Hepatocyte (in vitro differentiated cells): Measurements from ENCODE around the gene MBD4. TPM values are rescaled to one million over a fixed set of nuclear protein-coding genes. Genes with fewer than 3 reads are reported as not detected.
"Not testable (repeated sequence)": the region's sequence is repeated elsewhere in the genome, so short reads cannot be mapped to it uniquely, and the experiment has no call there.

Source experiments
- DNase-seq: peaks from one replicate; pipeline ENCODE4 v3.0.0-alpha.2; 2016; ENCODE audit warnings: low spot score
- H2AFZ ChIP-seq: fragments of 200-600 bp; sonication (generic); 2 replicates; pipeline ENCODE4 v1.6.0; 2016; ENCODE audit warnings: antibody characterized with exemption, mild to moderate bottlenecking
- H3K27ac ChIP-seq: fragments of 200-600 bp; sonication (generic); 2 replicates; pipeline ENCODE4 v1.5.1; 2016; ENCODE audit warnings: mild to moderate bottlenecking
- H3K27me3 ChIP-seq: fragments of 200-600 bp; sonication (generic); 2 replicates; pipeline ENCODE4 v1.6.1; 2016
- H3K36me3 ChIP-seq: fragments of 200-600 bp; sonication (generic); replicated peaks from 2 replicates; pipeline ENCODE4 v1.5.1; 2016; ENCODE audit warnings: low read depth; ENCODE audit not compliant: insufficient read depth
- H3K4me1 ChIP-seq: fragments of 200-600 bp; sonication (generic); 2 replicates; pipeline ENCODE4 v1.5.1; 2016; ENCODE audit warnings: mild to moderate bottlenecking, moderate library complexity; ENCODE audit not compliant: insufficient read depth
- H3K4me2 ChIP-seq: fragments of 200-600 bp; sonication (generic); 2 replicates; pipeline ENCODE4 v1.6.0; 2016
- H3K4me3 ChIP-seq: fragments of 200-600 bp; sonication (generic); 2 replicates; pipeline ENCODE4 v1.5.1; 2016; ENCODE audit warnings: mild to moderate bottlenecking
- H3K79me2 ChIP-seq: fragments of 200-600 bp; sonication (generic); 2 replicates; pipeline ENCODE4 v1.6.0; 2017; ENCODE audit warnings: mild to moderate bottlenecking
- H3K9me2 ChIP-seq: fragments of 200-600 bp; sonication (generic); replicated peaks from 2 replicates; pipeline ENCODE4 v1.6.0; 2017; ENCODE audit warnings: mild to moderate bottlenecking; ENCODE audit not compliant: insufficient read depth
- H3K9me3 ChIP-seq: fragments of 200-600 bp; sonication (generic); 2 replicates; pipeline ENCODE4 v1.5.1; 2016; ENCODE audit warnings: low read depth, mild to moderate bottlenecking
- H4K20me1 ChIP-seq: fragments of 200-600 bp; sonication (generic); 2 replicates; pipeline ENCODE4 v1.6.0; 2016; ENCODE audit warnings: mild to moderate bottlenecking; ENCODE audit not compliant: insufficient read depth, poor library complexity, severe bottlenecking
- CTCF ChIP-seq: fragments of 200-600 bp; sonication (generic); IDR thresholded peaks from 2 replicates; pipeline ENCODE4 v1.5.1; 2016; ENCODE audit warnings: antibody characterized with exemption, mild to moderate bottlenecking; ENCODE audit not compliant: poor library complexity
- EZH2 ChIP-seq: fragments of 200-600 bp; sonication (generic); IDR thresholded peaks from 2 replicates; pipeline ENCODE4 v1.6.1; 2016; ENCODE audit warnings: antibody characterized with exemption, mild to moderate bottlenecking, borderline replicate concordance
- EZH2phosphoT487 ChIP-seq: fragments of 200-600 bp; sonication (generic); IDR thresholded peaks from one replicate; pipeline ENCODE4 v1.6.1; 2018; ENCODE audit warnings: antibody characterized with exemption, mild to moderate bottlenecking, low read depth, moderate library complexity; ENCODE audit not compliant: unreplicated experiment, severe bottlenecking
- WGBS: methylation state at CpG from one replicate; pipeline ENCODE4 v1.1.6; 2016; ENCODE audit warnings: low lambda C conversion rate; ENCODE audit errors: missing lambda C conversion rate; 5-methylcytosine and 5-hydroxymethylcytosine counted together
- polyA plus RNA-seq: library from polyadenylated mRNA; unstranded; fragments of >200 nt; fragmentation: Nextera tagmentation; extraction: Ambion mirVana; gene quantifications from 2 replicates; pipeline ENCODE4 v1.2.1, GENCODE V29; 2016
- total RNA-seq: library from RNA; depleted of rRNA; stranded (reverse); fragments of >200 nt; gene quantifications from 2 replicates; pipeline ENCODE4 v1.2.3, GENCODE V29; 2014

Gene MBD4
- total and polyA plus RNA-seq, 2 experiments from 2014 or later = 22.2 to 27.5 TPM

GRCh38 chr3:129387487-129387886 lies 52.3 kb downstream of the MBD4 start:
- peaks cover 8% of the 10 kb centered on the region for H3K4me1 ChIP-seq
- no peak overlapping the region for H2AFZ ChIP-seq
- H3K36me3 ChIP-seq = no peaks in the 10 kb centered on the region
- H3K27ac ChIP-seq = no peak overlapping the region
- H3K4me3 ChIP-seq = no peak overlapping the region
- H3K4me2 ChIP-seq = no peak overlapping the region
- DNase-seq = no peak
- H3K79me2 ChIP-seq = no peaks in the 10 kb centered on the region
- H3K27me3 ChIP-seq = no peaks in the 10 kb centered on the region
- no peaks in the 10 kb centered on the region for H4K20me1 ChIP-seq
- TF ChIP-seq EZH2phosphoT487 (no peak), CTCF (no peak), EZH2 (no peak)
- WGBS = 88% methylated on average over 5 of the region's 5 CpGs
- no peaks in the 10 kb centered on the region for H3K9me2 ChIP-seq
- no peaks in the 10 kb centered on the region for H3K9me3 ChIP-seq

DNA sequence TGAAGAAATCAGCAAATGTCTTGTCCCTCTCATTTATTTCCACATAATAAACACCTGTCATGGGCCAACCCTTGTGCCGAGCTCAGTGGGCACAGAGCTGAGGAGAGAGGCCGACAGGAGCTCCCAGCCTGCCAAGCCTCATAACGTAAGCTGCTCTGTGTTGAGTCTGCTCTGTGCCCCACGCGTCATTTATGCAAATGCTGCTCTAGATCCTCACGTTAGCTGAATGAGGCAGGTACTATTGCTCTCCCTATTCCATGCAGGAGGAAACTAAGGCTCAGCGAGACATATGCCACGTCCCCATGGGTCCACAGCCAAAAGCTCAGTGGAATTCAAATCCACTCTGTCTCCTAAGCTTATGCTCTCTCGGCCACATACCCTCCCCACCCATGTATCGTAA lies 52.8 kb downstream of the MBD4 start:
- Histone ChIP-seq H3K4me1 (peaks cover 8% of the 10 kb centered on the region), H2AFZ (no peak overlapping the region), H3K27me3 (no peaks in the 10 kb centered on the region), H3K4me2 (no peak overlapping the region), H3K9me2 (no peaks in the 10 kb centered on the region), H3K36me3 (no peaks in the 10 kb centered on the region), H3K9me3 (no peaks in the 10 kb centered on the region), H3K27ac (no peak overlapping the region), H4K20me1 (no peaks in the 10 kb centered on the region), H3K79me2 (no peaks in the 10 kb centered on the region), H3K4me3 (no peak overlapping the region)
- DNase-seq = no peak
- TF ChIP-seq EZH2phosphoT487 (no peak), EZH2 (no peak), CTCF (no peak)
- 97% methylated on average over 10 of the region's 10 CpGs for WGBS

- H3K4me2 ChIP-seq, H3K9me3 ChIP-seq, DNase-seq, H3K27ac ChIP-seq, H3K9me2 ChIP-seq, H3K27me3 ChIP-seq, H3K36me3 ChIP-seq, H3K79me2 ChIP-seq, H3K4me1 ChIP-seq, H4K20me1 ChIP-seq, H2AFZ ChIP-seq, H3K4me3 ChIP-seq: not testable (repeated sequence)
- WGBS = 80% methylated on average over 8 of the region's 8 CpGs
These were observed 54.2 kb downstream of the MBD4 start for GRCh38 chr3:129385507-129385906.

DNA sequence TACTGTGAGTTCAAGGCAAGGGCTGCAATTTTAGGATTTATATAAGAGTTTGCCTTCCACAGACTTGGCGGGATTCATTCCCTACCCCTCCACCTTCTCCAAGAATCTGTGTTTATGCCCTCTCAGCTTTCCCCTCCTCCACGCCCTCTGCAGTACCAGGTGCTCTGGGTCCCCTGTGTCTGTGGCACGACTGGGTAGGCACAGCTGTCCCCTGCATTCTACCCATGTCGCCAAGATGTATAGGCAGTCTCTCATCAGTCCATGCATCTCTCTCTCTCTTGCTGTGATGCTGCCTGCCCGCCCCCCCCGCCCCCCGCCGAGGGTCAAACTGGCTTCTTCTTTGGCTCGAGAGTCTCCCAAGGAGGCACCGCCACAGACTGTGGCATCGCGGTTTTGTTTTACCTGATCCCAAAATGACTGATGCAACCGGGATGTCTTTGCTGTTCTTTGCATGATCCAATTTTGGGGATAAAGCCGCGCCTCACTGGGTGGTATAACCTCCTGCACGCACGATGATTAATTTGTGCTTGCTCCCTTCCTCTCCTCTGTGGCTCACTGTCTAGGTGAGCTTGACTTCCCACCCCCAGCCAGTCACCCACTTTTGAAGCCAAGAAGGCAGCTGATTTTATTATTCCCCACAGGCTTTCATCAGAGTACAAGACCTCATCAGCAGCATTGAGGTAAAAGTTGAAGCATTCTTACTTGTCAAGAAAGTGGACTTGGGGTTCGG lies 55.0 kb downstream of the MBD4 start:
- Histone ChIP-seq H3K27me3 (no peaks in the 10 kb centered on the region), H3K9me3 (no peaks in the 10 kb centered on the region), H3K4me1 (peaks cover 8% of the 10 kb centered on the region), H3K9me2 (no peaks in the 10 kb centered on the region), H3K27ac (no peak overlapping the region), H3K4me3 (no peak overlapping the region), H4K20me1 (no peaks in the 10 kb centered on the region), H3K79me2 (no peaks in the 10 kb centered on the region), H3K4me2 (no peak overlapping the region), H2AFZ (no peak overlapping the region), H3K36me3 (no peaks in the 10 kb centered on the region)
- no peak for TF ChIP-seq EZH2phosphoT487
- TF ChIP-seq EZH2 = no peak
- no peak for TF ChIP-seq CTCF
- 76% methylated on average over 18 of the region's 18 CpGs for WGBS
- DNase-seq = no peak

DNA sequence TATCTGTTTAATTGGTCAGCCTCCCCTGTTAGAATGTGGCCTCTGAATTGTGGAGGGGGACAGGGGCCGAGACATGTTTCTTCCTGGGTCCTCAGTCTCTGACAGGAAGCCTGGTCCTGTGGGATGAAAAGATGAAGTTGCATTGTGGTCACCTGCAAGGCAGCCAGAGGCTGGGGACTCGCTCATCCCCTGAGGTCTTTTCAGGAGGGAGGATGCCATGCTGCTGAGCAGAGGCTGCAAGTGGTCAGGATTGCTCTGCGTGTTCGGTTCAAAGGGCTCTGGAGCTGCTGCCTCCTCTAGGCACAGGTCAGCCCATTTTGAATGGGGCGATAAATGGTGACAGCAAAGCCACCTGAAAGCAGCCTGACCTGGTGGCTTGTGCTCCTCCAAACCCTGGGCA lies 55.6 kb downstream of the MBD4 start:
- not testable (repeated sequence) for H3K27ac ChIP-seq, H3K4me1 ChIP-seq, H3K36me3 ChIP-seq, H3K4me2 ChIP-seq, H3K4me3 ChIP-seq, H3K9me2 ChIP-seq, H4K20me1 ChIP-seq, H3K9me3 ChIP-seq, H3K79me2 ChIP-seq, H3K27me3 ChIP-seq, H2AFZ ChIP-seq, DNase-seq
- 76% methylated on average over 5 of the region's 5 CpGs for WGBS
